Measurements from ENCODE around the gene TSC22D2.

Gene TSC22D2

GRCh38 chr3:150407051-150407807 lies 869 bp upstream of the TSC22D2 start:
- Histone ChIP-seq H3K4me1 (ENCODE audit: control insufficient read depth in 1 of 2, insufficient read depth in 1 of 2, low read depth in 1 of 2, low read length in 1 of 2) (peaks cover 26 to 34% of the 10 kb centered on the region in 2 experiments), H3K9me3 (no peaks in the 10 kb centered on the region), H3K27ac (peak overlapping the region; percentile 94), H3K27me3 (no peaks in the 10 kb centered on the region), H3K36me3 (no peaks in the 10 kb centered on the region), H3K4me3 (ENCODE audit: low read depth in 1 of 2, low read length in 1 of 2) (peak overlapping the region; percentile 71 to 74)
- TF ChIP-seq CTCF (IDR thresholded peaks at IDR 0.05), result no peak

DNA sequence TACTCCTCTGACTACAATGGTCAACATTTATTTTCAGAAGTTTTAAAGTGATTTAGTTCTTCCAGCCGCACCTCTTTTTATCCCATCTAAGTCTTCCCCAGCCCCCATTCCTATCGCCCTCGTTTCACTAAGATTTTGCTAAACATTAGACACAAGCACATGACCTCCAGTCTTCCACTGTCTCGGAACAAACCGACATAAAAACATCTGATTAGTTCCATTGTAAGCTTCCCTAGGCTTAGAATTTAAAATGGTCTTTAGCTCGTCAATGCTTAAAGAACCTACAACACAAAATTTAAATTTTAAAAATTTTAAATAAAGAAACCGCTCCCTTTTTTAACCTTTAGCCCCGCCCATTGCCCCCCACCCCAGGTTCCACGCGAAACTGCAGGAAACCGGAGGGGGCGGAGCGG lies 284 bp upstream of the TSC22D2 start:
- peak overlapping the region; percentile 71 to 74 for H3K4me3 ChIP-seq (ENCODE audit: low read depth in 1 of 2, low read length in 1 of 2)
- H3K27ac ChIP-seq, result peak overlapping the region; percentile 94
- no peak for TF ChIP-seq CTCF (IDR thresholded peaks at IDR 0.05)
- H3K27me3 ChIP-seq, result no peaks in the 10 kb centered on the region
- H3K36me3 ChIP-seq, result no peaks in the 10 kb centered on the region
- no peaks in the 10 kb centered on the region for H3K9me3 ChIP-seq
- H3K4me1 ChIP-seq (ENCODE audit: control insufficient read depth in 1 of 2, insufficient read depth in 1 of 2, low read depth in 1 of 2, low read length in 1 of 2), result peaks cover 32 to 40% of the 10 kb centered on the region in 2 experiments

DNA sequence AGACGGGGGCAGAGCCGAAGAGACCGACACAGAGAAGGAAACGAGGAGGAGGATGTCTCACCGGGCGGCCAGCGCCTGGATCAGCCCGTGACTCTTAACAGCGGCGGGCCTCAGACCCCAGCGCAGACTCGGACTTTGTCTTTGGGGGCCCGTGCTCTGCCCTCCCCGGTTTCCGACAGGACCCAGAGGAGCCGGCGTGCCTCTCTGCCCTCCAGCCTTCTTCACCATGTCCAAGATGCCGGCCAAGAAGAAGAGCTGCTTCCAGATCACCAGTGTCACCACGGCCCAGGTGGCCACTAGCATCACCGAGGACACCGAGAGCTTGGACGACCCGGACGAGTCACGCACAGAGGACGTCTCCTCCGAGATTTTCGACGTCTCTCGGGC lies 1.0 kb downstream of the TSC22D2 start:
- H3K36me3 ChIP-seq, result no peaks in the 10 kb centered on the region
- H3K27ac ChIP-seq, result peak overlapping the region; percentile 94
- peak overlapping the region; percentile 71 to 74 for H3K4me3 ChIP-seq (ENCODE audit: low read depth in 1 of 2, low read length in 1 of 2)
- H3K4me1 ChIP-seq (ENCODE audit: control insufficient read depth in 1 of 2, insufficient read depth in 1 of 2, low read depth in 1 of 2, low read length in 1 of 2), result peaks cover 45 to 53% of the 10 kb centered on the region in 2 experiments
- TF ChIP-seq CTCF (IDR thresholded peaks at IDR 0.05), result no peak
- no peaks in the 10 kb centered on the region for H3K27me3 ChIP-seq
- no peaks in the 10 kb centered on the region for H3K9me3 ChIP-seq

DNA sequence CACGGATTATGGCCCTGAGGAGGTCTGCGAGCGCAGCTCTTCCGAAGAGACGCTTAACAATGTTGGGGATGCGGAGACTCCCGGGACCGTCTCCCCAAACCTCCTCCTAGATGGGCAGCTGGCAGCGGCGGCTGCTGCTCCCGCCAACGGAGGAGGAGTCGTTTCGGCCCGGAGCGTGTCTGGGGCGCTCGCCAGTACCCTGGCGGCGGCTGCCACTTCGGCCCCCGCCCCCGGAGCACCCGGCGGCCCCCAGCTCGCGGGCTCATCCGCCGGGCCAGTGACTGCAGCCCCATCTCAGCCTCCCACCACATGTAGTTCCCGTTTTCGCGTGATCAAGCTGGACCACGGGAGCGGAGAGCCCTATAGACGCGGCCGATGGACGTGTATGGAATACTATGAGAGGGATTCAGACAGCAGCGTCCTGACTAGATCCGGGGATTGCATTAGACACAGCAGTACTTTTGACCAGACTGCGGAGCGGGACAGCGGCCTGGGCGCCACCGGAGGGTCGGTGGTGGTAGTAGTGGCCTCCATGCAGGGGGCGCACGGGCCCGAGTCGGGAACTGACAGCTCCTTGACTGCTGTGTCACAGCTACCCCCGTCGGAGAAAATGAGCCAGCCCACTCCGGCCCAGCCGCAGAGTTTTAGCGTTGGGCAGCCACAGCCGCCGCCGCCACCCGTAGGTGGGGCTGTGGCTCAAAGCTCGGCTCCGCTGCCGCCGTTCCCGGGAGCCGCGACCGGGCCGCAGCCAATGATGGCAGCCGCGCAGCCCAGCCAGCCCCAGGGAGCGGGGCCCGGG lies 1.6 kb downstream of the TSC22D2 start:
- Histone ChIP-seq H3K9me3 (no peaks in the 10 kb centered on the region), H3K4me3 (ENCODE audit: low read depth in 1 of 2, low read length in 1 of 2) (peak overlapping the region; percentile 71 to 74), H3K27me3 (no peaks in the 10 kb centered on the region), H3K27ac (peak overlapping the region; percentile 94), H3K36me3 (no peaks in the 10 kb centered on the region), H3K4me1 (ENCODE audit: control insufficient read depth in 1 of 2, insufficient read depth in 1 of 2, low read depth in 1 of 2, low read length in 1 of 2) (peaks cover 51 to 56% of the 10 kb centered on the region in 2 experiments)
- peak; percentile 54 for TF ChIP-seq CTCF (IDR thresholded peaks at IDR 0.05)

GRCh38 chr3:150410311-150411105 lies 2.4 kb downstream of the TSC22D2 start:
- no peak for TF ChIP-seq CTCF (IDR thresholded peaks at IDR 0.05)
- Histone ChIP-seq H3K27me3 (no peaks in the 10 kb centered on the region), H3K36me3 (no peaks in the 10 kb centered on the region), H3K4me3 (ENCODE audit: low read depth in 1 of 2, low read length in 1 of 2) (peak overlapping the region; percentile 71 to 74), H3K27ac (peak overlapping the region; percentile 94), H3K4me1 (ENCODE audit: control insufficient read depth in 1 of 2, insufficient read depth in 1 of 2, low read depth in 1 of 2, low read length in 1 of 2) (peaks cover 53 to 56% of the 10 kb centered on the region in 2 experiments), H3K9me3 (no peaks in the 10 kb centered on the region)
